ENCODE data around the gene CACNA1A.
"Not testable (repeated sequence)": the region's sequence is repeated elsewhere in the genome, so short reads cannot be mapped to it uniquely, and the experiment has no call there.

The CACNA1A gene

GRCh38 chr19:13420780-13421179 is 85.5 kb downstream of the CACNA1A start:
- FAIRE-seq: no peak

- no peak for FAIRE-seq
Measured at GRCh38 chr19:13417054-13417453, 89.2 kb downstream of the CACNA1A start.

GRCh38 chr19:13411899-13412298 is 94.4 kb downstream of the CACNA1A start:
- FAIRE-seq: no peak

- no peak for FAIRE-seq
Measured at GRCh38 chr19:13410946-13411345, 95.3 kb downstream of the CACNA1A start.

GRCh38 chr19:13408889-13409518 is 97.3 kb downstream of the CACNA1A start:
- FAIRE-seq: no peak

- FAIRE-seq: no peak
Measured at GRCh38 chr19:13404236-13404635, 102.0 kb downstream of the CACNA1A start.

- FAIRE-seq: no peak
Measured at GRCh38 chr19:13401388-13401787, 104.9 kb downstream of the CACNA1A start.

GRCh38 chr19:13400296-13400695 is 106.0 kb downstream of the CACNA1A start:
- FAIRE-seq: no peak

- no peak for FAIRE-seq
Measured at GRCh38 chr19:13399746-13400145, 106.5 kb downstream of the CACNA1A start.

- FAIRE-seq: no peak
Measured at GRCh38 chr19:13398780-13399726, 107.2 kb downstream of the CACNA1A start.

- no peak for FAIRE-seq
Measured at GRCh38 chr19:13398182-13398581, 108.1 kb downstream of the CACNA1A start.

GRCh38 chr19:13396250-13397080 is 109.8 kb downstream of the CACNA1A start:
- no peak for FAIRE-seq

GRCh38 chr19:13382633-13382938 is 123.7 kb downstream of the CACNA1A start:
- FAIRE-seq: no peak

- no peak for FAIRE-seq
Measured at GRCh38 chr19:13381827-13382632, 124.2 kb downstream of the CACNA1A start.

GRCh38 chr19:13376537-13376936 is 129.7 kb downstream of the CACNA1A start:
- FAIRE-seq: peak; percentile 92

GRCh38 chr19:13373599-13373998 is 132.7 kb downstream of the CACNA1A start:
- FAIRE-seq: no peak

- no peak for FAIRE-seq
Measured at GRCh38 chr19:13370948-13371347, 135.3 kb downstream of the CACNA1A start.

GRCh38 chr19:13366529-13367143 is 139.6 kb downstream of the CACNA1A start:
- no peak for FAIRE-seq

- FAIRE-seq: no peak
Measured at GRCh38 chr19:13363954-13364353, 142.3 kb downstream of the CACNA1A start.

GRCh38 chr19:13363245-13363644 is 143.0 kb downstream of the CACNA1A start:
- no peak for FAIRE-seq

- no peak for FAIRE-seq
Measured at GRCh38 chr19:13362668-13363067, 143.6 kb downstream of the CACNA1A start.

GRCh38 chr19:13361726-13362125 is 144.6 kb downstream of the CACNA1A start:
- FAIRE-seq: not testable (repeated sequence)

All from colon (tissue), 2 donors.